OCI-LY7 (cell line): ENCODE results near the gene ALS2CL.

Experiments
- CTCF ChIP-seq: fragments of 200-600 bp; sonication (generic); conservative IDR thresholded peaks from 2 replicates; pipeline ENCODE4 v1.5.1; 2014; ENCODE audit warnings: mild to moderate bottlenecking, antibody characterized with exemption, low read length, moderate library complexity, mixed read lengths
- EZH2phosphoT487 ChIP-seq: fragments of 200-600 bp; sonication (generic); IDR thresholded peaks from 2 replicates; pipeline ENCODE4 v1.6.1; 2018; ENCODE audit warnings: low read depth, borderline replicate concordance, mild to moderate bottlenecking, mixed run types, antibody characterized with exemption, low read length, moderate library complexity, mixed read lengths

- no peak for TF ChIP-seq CTCF
- TF ChIP-seq EZH2phosphoT487, result no peak
Measured at GRCh38 chr3:46670891-46671427, 22.5 kb downstream of the ALS2CL start.
